ENCODE data around the gene AFF3. TPM values are rescaled to one million over a fixed set of nuclear protein-coding genes. Genes with fewer than 3 reads are reported as not detected.

Gene AFF3
- polyA plus RNA-seq, 1 donor: 3.9 TPM

GRCh38 chr2:99653433-99653832 lies 489.0 kb downstream of the AFF3 start:
- DNase-seq: no peak

GRCh38 chr2:99652862-99653261 lies 489.5 kb downstream of the AFF3 start:
- DNase-seq: no peak

- no peak for DNase-seq
These were observed 490.3 kb downstream of the AFF3 start for GRCh38 chr2:99651930-99652670.

- peak; percentile 44 for DNase-seq
These were observed 493.2 kb downstream of the AFF3 start for GRCh38 chr2:99648906-99649789.

GRCh38 chr2:99648178-99648844 lies 494.1 kb downstream of the AFF3 start:
- DNase-seq: peak; percentile 45

- no peak for DNase-seq
These were observed 496.4 kb downstream of the AFF3 start for GRCh38 chr2:99645960-99646359.

- DNase-seq: no peak
These were observed 498.0 kb downstream of the AFF3 start for GRCh38 chr2:99644419-99644787.

- no peak for DNase-seq
These were observed 498.5 kb downstream of the AFF3 start for GRCh38 chr2:99643787-99644418.

- DNase-seq: no peak
These were observed 500.4 kb downstream of the AFF3 start for GRCh38 chr2:99641999-99642398.

GRCh38 chr2:99640635-99641151 lies 501.7 kb downstream of the AFF3 start:
- DNase-seq: no peak

GRCh38 chr2:99638791-99639190 lies 503.6 kb downstream of the AFF3 start:
- no peak for DNase-seq

GRCh38 chr2:99637159-99637697 lies 505.2 kb downstream of the AFF3 start:
- DNase-seq: no peak

- peak; percentile 56 for DNase-seq
These were observed 506.0 kb downstream of the AFF3 start for GRCh38 chr2:99636144-99637034.

GRCh38 chr2:99635710-99636109 lies 506.7 kb downstream of the AFF3 start:
- DNase-seq: no peak

GRCh38 chr2:99634234-99634633 lies 508.2 kb downstream of the AFF3 start:
- no peak for DNase-seq

- no peak for DNase-seq
These were observed 510.7 kb downstream of the AFF3 start for GRCh38 chr2:99631700-99632099.

GRCh38 chr2:99629320-99629719 lies 513.1 kb downstream of the AFF3 start:
- no peak for DNase-seq

GRCh38 chr2:99626158-99626557 lies 516.2 kb downstream of the AFF3 start:
- no peak for DNase-seq

GRCh38 chr2:99624677-99625076 lies 517.7 kb downstream of the AFF3 start:
- no peak for DNase-seq

GRCh38 chr2:99623613-99624012 lies 518.8 kb downstream of the AFF3 start:
- DNase-seq: no peak

GRCh38 chr2:99623035-99623434 lies 519.4 kb downstream of the AFF3 start:
- no peak for DNase-seq

All from hindlimb muscle (tissue), 1 donor.